DND-41 (cell line): ENCODE data around the gene SMC3.

Experiments used
- ATAC-seq: fragments of 200-7000 bp; cut with Tn5 transposase; 3 replicates; pipeline ENCODE4 v1.9.1; 2021; ENCODE audit warnings: low read depth; ENCODE audit not compliant: insufficient read depth
- DNase-seq: peaks from one replicate; pipeline ENCODE4 v3.0.0-alpha.2; 2020
- H2AFZ ChIP-seq: 2 replicates; pipeline ENCODE4 v1.6.0; 2012; ENCODE audit warnings: low read depth, low read length
- H3K27ac ChIP-seq: 2 replicates; pipeline ENCODE4 v1.5.1; 2012; ENCODE audit warnings: low read length, inconsistent platforms
- H3K27me3 ChIP-seq: fragments of 200-600 bp; sonication (generic); 2 replicates; pipeline ENCODE4 v1.6.0; 2012; ENCODE audit warnings: low read length, mild to moderate bottlenecking, inconsistent platforms; ENCODE audit not compliant: insufficient read depth, poor library complexity
- H3K36me3 ChIP-seq: 2 replicates; pipeline ENCODE4 v1.5.1; 2012; ENCODE audit warnings: low read length, inconsistent platforms; ENCODE audit not compliant: insufficient read depth
- H3K4me1 ChIP-seq: 2 replicates; pipeline ENCODE4 v1.5.1; 2012; ENCODE audit warnings: mild to moderate bottlenecking, low read length; ENCODE audit not compliant: insufficient read depth
- H3K4me2 ChIP-seq: 2 replicates; pipeline ENCODE4 v1.6.0; 2012; ENCODE audit warnings: mild to moderate bottlenecking, moderate library complexity, low read length, inconsistent platforms; ENCODE audit not compliant: insufficient read depth
- H3K4me3 ChIP-seq, 2 experiments: fragments of 200-600 bp in 1 of 2; shearing (Covaris generic) in 1 of 2; 2 replicates each; pipeline ENCODE4 v1.5.1; 2012 to 2016; ENCODE audit warnings: inconsistent platforms in 2 of 2, low read length in 2 of 2, mild to moderate bottlenecking in 2 of 2, low read depth in 1 of 2, moderate library complexity in 1 of 2
- H3K79me2 ChIP-seq: 2 replicates; pipeline ENCODE4 v1.6.0; 2012; ENCODE audit warnings: low read length, inconsistent platforms; ENCODE audit not compliant: insufficient read depth
- H3K9ac ChIP-seq: 2 replicates; pipeline ENCODE4 v1.6.0; 2012; ENCODE audit warnings: low read depth, mild to moderate bottlenecking, inconsistent platforms, low read length, moderate library complexity
- H3K9me3 ChIP-seq: 2 replicates; pipeline ENCODE4 v1.5.1; 2012; ENCODE audit warnings: low read length, moderate library complexity, mild to moderate bottlenecking, inconsistent platforms; ENCODE audit not compliant: insufficient read depth, severe bottlenecking
- H4K20me1 ChIP-seq: 2 replicates; pipeline ENCODE4 v1.6.0; 2012; ENCODE audit warnings: low read length; ENCODE audit not compliant: insufficient read depth
- CTCF ChIP-seq: IDR thresholded peaks from 2 replicates; pipeline ENCODE4 v1.5.1; 2012; ENCODE audit warnings: borderline replicate concordance, low read length, moderate library complexity, mild to moderate bottlenecking; ENCODE audit not compliant: poor library complexity, severe bottlenecking; ENCODE audit errors: extremely low read depth
- EZH2 ChIP-seq: IDR thresholded peaks from 3 replicates; pipeline ENCODE4 v1.6.1; 2012; ENCODE audit warnings: borderline replicate concordance, low read depth, mild to moderate bottlenecking, moderate library complexity, low read length, inconsistent platforms; ENCODE audit not compliant: severe bottlenecking

Gene SMC3

GRCh38 chr10:110612087-110612486, 44.6 kb downstream of the SMC3 start:
- Histone ChIP-seq H3K9me3 (no peaks in the 10 kb centered on the region), H3K4me3 (no peak overlapping the region), H4K20me1 (no peaks in the 10 kb centered on the region), H3K27ac (no peak overlapping the region), H3K79me2 (no peaks in the 10 kb centered on the region), H2AFZ (no peak overlapping the region), H3K27me3 (no peaks in the 10 kb centered on the region), H3K4me1 (no peaks in the 10 kb centered on the region), H3K4me2 (no peak overlapping the region), H3K9ac (no peak overlapping the region), H3K36me3 (no peaks in the 10 kb centered on the region; the same call in 1 of the 2 replicates)
- DNase-seq (no peak), ATAC-seq (no peak)
- no peak for TF ChIP-seq EZH2
- no peak for TF ChIP-seq CTCF

- no peak overlapping the region for H3K27ac ChIP-seq
- H3K9me3 ChIP-seq: no peaks in the 10 kb centered on the region
- no peak overlapping the region for H3K4me3 ChIP-seq
- no peaks in the 10 kb centered on the region for H3K27me3 ChIP-seq
- DNase-seq: no peak
- H4K20me1 ChIP-seq: no peaks in the 10 kb centered on the region
- TF ChIP-seq CTCF: no peak
- no peak for TF ChIP-seq EZH2
- no peak for ATAC-seq
- no peak overlapping the region for H3K9ac ChIP-seq
- H3K4me2 ChIP-seq: no peak overlapping the region
- H3K4me1 ChIP-seq: no peaks in the 10 kb centered on the region
- no peaks in the 10 kb centered on the region for H3K36me3 ChIP-seq
- H3K79me2 ChIP-seq: no peaks in the 10 kb centered on the region
- H2AFZ ChIP-seq: no peak overlapping the region
Observed at GRCh38 chr10:110612629-110613028, 45.1 kb downstream of the SMC3 start.

- Histone ChIP-seq H3K4me3 (no peak overlapping the region), H3K4me2 (no peak overlapping the region), H2AFZ (no peak overlapping the region), H3K9ac (no peak overlapping the region), H3K4me1 (no peaks in the 10 kb centered on the region), H3K9me3 (no peaks in the 10 kb centered on the region), H3K36me3 (no peaks in the 10 kb centered on the region), H4K20me1 (no peaks in the 10 kb centered on the region), H3K27ac (no peak overlapping the region), H3K79me2 (no peaks in the 10 kb centered on the region), H3K27me3 (no peaks in the 10 kb centered on the region)
- TF ChIP-seq CTCF (no peak), EZH2 (no peak)
- DNase-seq (no peak), ATAC-seq (no peak; the same call in 2 of the 3 replicates)
Observed at GRCh38 chr10:110613341-110613995, 46.0 kb downstream of the SMC3 start.

GRCh38 chr10:110613996-110614495, 46.6 kb downstream of the SMC3 start:
- Histone ChIP-seq H3K27me3 (no peaks in the 10 kb centered on the region), H3K36me3 (no peaks in the 10 kb centered on the region), H3K4me2 (no peak overlapping the region), H2AFZ (no peak overlapping the region), H3K9me3 (no peaks in the 10 kb centered on the region), H3K9ac (no peak overlapping the region), H4K20me1 (no peaks in the 10 kb centered on the region), H3K79me2 (no peaks in the 10 kb centered on the region), H3K27ac (no peak overlapping the region), H3K4me1 (no peaks in the 10 kb centered on the region), H3K4me3 (no peak overlapping the region)
- ATAC-seq (no peak), DNase-seq (no peak)
- TF ChIP-seq CTCF (no peak), EZH2 (no peak)
